AG04450 (cell line): Measurements from ENCODE around the gene CDC26. TPM values are rescaled to one million over a fixed set of nuclear protein-coding genes. Genes with fewer than 3 reads are reported as not detected.
A peak's percentile ranks its signal among the peaks of the same experiment; 100 is the strongest.

Experiments used
- CTCF ChIA-PET: fragments of 300-600, 350-600 bp; formaldehyde crosslinking; extraction: SDS; loops from one replicate; lab custom pipeline; 2022; ENCODE audit warnings: antibody characterized with exemption, inconsistent platforms; lab: Charles Lee
- POLR2A ChIA-PET: fragments of 350-600 bp; formaldehyde crosslinking; extraction: SDS; loops from one replicate; lab custom pipeline; 2021; ENCODE audit warnings: antibody characterized with exemption, inconsistent platforms; lab: Yijun Ruan, JAX
- DNase-seq: peaks from one replicate; pipeline ENCODE4 v3.0.0-alpha.2; 2011; ENCODE audit warnings: low read depth, low spot score
- H3K27ac ChIP-seq: one replicate; pipeline ENCODE4 v1.5.1; 2012; ENCODE audit warnings: low read depth, low read length, control low read depth
- H3K27me3 ChIP-seq: one replicate; pipeline ENCODE4 v1.6.0; 2012; ENCODE audit warnings: low read length; ENCODE audit not compliant: control insufficient read depth, insufficient read depth
- H3K4me3 ChIP-seq: 2 replicates; pipeline ENCODE4 v1.5.1; 2011; ENCODE audit warnings: mild to moderate bottlenecking, low read depth, low read length, control low read depth
- H3K9me3 ChIP-seq: 2 replicates; pipeline ENCODE4 v1.5.1; 2012; ENCODE audit warnings: low read length; ENCODE audit not compliant: control insufficient read depth, insufficient read depth
- CTCF ChIP-seq: IDR thresholded peaks from 2 replicates; pipeline ENCODE4 v1.5.1; 2011; ENCODE audit warnings: low read depth, low read length, control low read depth, inconsistent platforms
- polyA plus RNA-seq: library from polyadenylated mRNA; depleted of rRNA; stranded (reverse); fragments of >200 nt; gene quantifications from 2 replicates; pipeline ENCODE4 v1.2.3, GENCODE V29; 2011

The CDC26 gene
- polyA plus RNA-seq, 1 experiment = 52.6 TPM

DNA sequence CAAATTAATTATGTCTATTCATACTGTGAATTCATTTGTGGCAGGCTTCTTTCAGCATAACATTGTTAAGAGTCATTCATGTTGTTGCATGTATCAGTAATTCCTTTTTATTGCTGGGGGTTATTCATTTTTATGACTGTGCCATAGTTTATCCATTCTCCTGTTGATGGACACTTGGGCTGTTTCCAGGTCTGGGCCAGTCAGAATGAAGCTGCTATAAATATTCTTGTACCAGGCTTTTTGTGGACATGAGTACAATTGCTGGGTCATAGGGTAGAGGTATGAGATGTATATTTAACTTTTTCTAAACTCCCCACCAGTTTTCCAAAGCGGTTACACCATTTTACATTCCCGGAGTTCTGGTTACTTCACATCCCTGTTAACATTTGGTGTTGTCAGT lies 13.7 kb upstream of the CDC26 start:
- no peak for TF ChIP-seq CTCF
- Histone ChIP-seq H3K27ac (no peak overlapping the region), H3K27me3 (no peaks in the 10 kb centered on the region), H3K4me3 (no peak overlapping the region), H3K9me3 (no peaks in the 10 kb centered on the region)
- CTCF ChIA-PET = no interaction called here
- POLR2A ChIA-PET = no interaction called here
- no peak for DNase-seq

GRCh38 chr9:113281356-113281755 lies 6.0 kb upstream of the CDC26 start:
- POLR2A ChIA-PET = no interaction called here
- CTCF ChIA-PET = no interaction called here

DNA sequence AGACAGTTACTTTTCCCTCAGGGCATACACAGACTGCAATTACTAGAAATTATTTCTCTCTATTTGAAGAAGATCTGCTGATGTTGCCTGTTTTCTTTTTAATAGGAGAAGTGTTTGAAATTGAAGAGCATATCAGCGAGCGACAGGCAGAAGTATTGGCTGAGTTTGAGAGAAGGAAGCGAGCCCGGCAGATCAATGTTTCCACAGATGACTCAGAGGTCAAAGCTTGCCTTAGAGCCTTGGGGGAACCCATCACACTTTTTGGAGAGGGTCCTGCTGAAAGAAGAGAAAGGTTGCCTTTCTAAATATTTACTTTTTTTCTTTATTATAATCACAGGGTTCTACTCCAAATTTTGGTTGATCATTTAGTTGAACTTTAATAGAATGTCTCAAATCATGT lies 3.5 kb upstream of the CDC26 start:
- TF ChIP-seq CTCF = no peak
- Histone ChIP-seq H3K4me3 (no peak overlapping the region), H3K27me3 (no peaks in the 10 kb centered on the region), H3K27ac (no peak overlapping the region), H3K9me3 (no peaks in the 10 kb centered on the region; the same call in 1 of the 2 replicates)
- POLR2A ChIA-PET = no interaction called here
- DNase-seq = no peak
- CTCF ChIA-PET = no interaction called here

More at GRCh38 chr9:113281356-113281755, 6.0 kb upstream of the CDC26 start:
- H3K9me3 ChIP-seq = no peaks in the 10 kb centered on the region
- TF ChIP-seq CTCF = no peak
- no peak for DNase-seq
- H3K4me3 ChIP-seq = no peak overlapping the region
- no peak overlapping the region for H3K27ac ChIP-seq
- no peaks in the 10 kb centered on the region for H3K27me3 ChIP-seq

GRCh38 chr9:113274474-113275156 lies 757 bp downstream of the CDC26 start:
- TF ChIP-seq CTCF = peak; percentile 65
- no peak for DNase-seq
- Histone ChIP-seq H3K9me3 (no peaks in the 10 kb centered on the region; the same call in 1 of the 2 replicates), H3K27ac (peak overlapping the region; percentile 94), H3K27me3 (no peaks in the 10 kb centered on the region), H3K4me3 (peak overlapping the region; percentile 98)
- ChIA-PET POLR2A (interaction anchor here (0.6 to 2.5 kb wide), 10 partner anchors 36 to 383 kb away, joined by 3 to 16 read pairs (median 4); partner anchors contain the start of genes ALAD, C9orf43, FKBP15 and HDHD3), CTCF (interaction anchor here (0.6 to 4.4 kb wide), 32 partner anchors 9 to 384 kb away, joined by 3 to 40 read pairs (median 5); partner anchors contain the start of genes ALAD, C9orf43, POLE3 and WDR31)

- ChIA-PET CTCF (no interaction called here), POLR2A (interaction anchor here (0.5 kb wide), 1 partner anchor 46 kb away, joined by 6 read pairs; no protein-coding TSS in a partner anchor)
- H3K9me3 ChIP-seq = no peaks in the 10 kb centered on the region
- DNase-seq = no peak
- no peak overlapping the region for H3K4me3 ChIP-seq
- no peaks in the 10 kb centered on the region for H3K27me3 ChIP-seq
- H3K27ac ChIP-seq = no peak overlapping the region
- no peak for TF ChIP-seq CTCF
Measured at GRCh38 chr9:113269871-113270270, 5.5 kb downstream of the CDC26 start.
